Transverse colon (tissue), 4 donors: ENCODE results near the gene GPR162. TPM values are rescaled to one million over a fixed set of nuclear protein-coding genes. Genes with fewer than 3 reads are reported as not detected.

ENCODE experiments used
- DNase-seq: peaks from one replicate; pipeline ENCODE4 v3.0.0-alpha.2; 2019
- H3K27ac ChIP-seq, 4 donors: fragments of 200-600 bp; sonication (generic); 2 replicates each; pipeline ENCODE4 v1.5.1; 2016 to 2018; ENCODE audit warnings: inconsistent platforms in 4 of 4
- H3K27me3 ChIP-seq: fragments of 200-600 bp; sonication (generic); 2 replicates; pipeline ENCODE4 v1.5.1; 2017; ENCODE audit warnings: inconsistent platforms
- H3K36me3 ChIP-seq, 4 donors: fragments of 200-600 bp; sonication (generic); 2 replicates each; pipeline ENCODE4 v1.5.1; 2017 to 2019; ENCODE audit warnings: inconsistent platforms in 4 of 4
- H3K4me1 ChIP-seq, 4 donors: fragments of 200-600 bp; sonication (generic); 2 replicates each; pipeline ENCODE4 v1.5.1; 2017 to 2020; ENCODE audit warnings: inconsistent platforms in 4 of 4
- H3K4me3 ChIP-seq, 4 donors: fragments of 200-600 bp; sonication (generic); 1 replicate in 1 of 4; 2 replicates in 3 of 4; pipeline versions ENCODE4 v1.5.1 to v1.6.1; 2017 to 2019; ENCODE audit warnings: inconsistent platforms in 4 of 4
- H3K9me3 ChIP-seq, 2 donors: fragments of 200-600 bp; sonication (generic); 2 replicates each; pipeline ENCODE4 v1.5.1; 2017 to 2019; ENCODE audit warnings: inconsistent platforms in 2 of 2
- CTCF ChIP-seq, 5 experiments: fragments of 200-600 bp in 3 of 5; fragments of 450-650 bp in 2 of 5; sonication (generic) in 3 of 5; IDR thresholded peaks; 1 replicate in 2 of 5; 2 replicates in 3 of 5; pipeline ENCODE4 v1.5.1; 2016 to 2017; ENCODE audit warnings: antibody characterized with exemption in 5 of 5, inconsistent platforms in 3 of 5, mild to moderate bottlenecking in 2 of 5, moderate library complexity in 1 of 5
- EP300 ChIP-seq: sonication (generic); formaldehyde crosslinking; IDR thresholded peaks from one replicate; pipeline ENCODE4 v1.6.1; 2017; ENCODE audit warnings: antibody characterized with exemption, low read depth
- POLR2A ChIP-seq: fragments of 450-650 bp; IDR thresholded peaks from one replicate; pipeline ENCODE4 v1.6.1; 2016; ENCODE audit warnings: antibody characterized with exemption, mild to moderate bottlenecking, moderate library complexity
- POLR2AphosphoS5 ChIP-seq, 3 donors: sonication (generic); formaldehyde crosslinking; IDR thresholded peaks; one replicate each; pipeline ENCODE4 v1.6.1; 2016; ENCODE audit warnings: antibody characterized with exemption in 3 of 3
- WGBS, 2 donors: methylation state at CpG; one replicate each; pipeline ENCODE4 v1.1.5; 2018; ENCODE audit warnings: low coverage in 1 of 2; 5-methylcytosine and 5-hydroxymethylcytosine counted together
- in situ Hi-C, 4 donors: fragments of 200-750 bp; cut with MboI; loops; one replicate each; pipeline versions ENCODE4 v1.15.0 to v1.15.1; 2017; ENCODE audit warnings: low sequenced_read_pairs in 3 of 4, low pct_ligation_motif_present in 1 of 4, low pct_unique_long_range_greater_than_20kb in 1 of 4
- intact Hi-C: fragments of 100-400 bp; cut with DNase I; formaldehyde crosslinking; loops from one replicate; pipeline ENCODE4 v1.15.1; 2023; ENCODE audit warnings: low total_unique reads
- total RNA-seq, 4 donors: library from RNA; depleted of rRNA; stranded (reverse); fragments of >200 nt; gene quantifications; one replicate each; pipeline ENCODE4 v1.1.0, GENCODE V29; 2016

GPR162 gene, protein sequence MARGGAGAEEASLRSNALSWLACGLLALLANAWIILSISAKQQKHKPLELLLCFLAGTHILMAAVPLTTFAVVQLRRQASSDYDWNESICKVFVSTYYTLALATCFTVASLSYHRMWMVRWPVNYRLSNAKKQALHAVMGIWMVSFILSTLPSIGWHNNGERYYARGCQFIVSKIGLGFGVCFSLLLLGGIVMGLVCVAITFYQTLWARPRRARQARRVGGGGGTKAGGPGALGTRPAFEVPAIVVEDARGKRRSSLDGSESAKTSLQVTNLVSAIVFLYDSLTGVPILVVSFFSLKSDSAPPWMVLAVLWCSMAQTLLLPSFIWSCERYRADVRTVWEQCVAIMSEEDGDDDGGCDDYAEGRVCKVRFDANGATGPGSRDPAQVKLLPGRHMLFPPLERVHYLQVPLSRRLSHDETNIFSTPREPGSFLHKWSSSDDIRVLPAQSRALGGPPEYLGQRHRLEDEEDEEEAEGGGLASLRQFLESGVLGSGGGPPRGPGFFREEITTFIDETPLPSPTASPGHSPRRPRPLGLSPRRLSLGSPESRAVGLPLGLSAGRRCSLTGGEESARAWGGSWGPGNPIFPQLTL
- total RNA-seq, result 1 to 10 TPM in 3 of 4 donors, not detected in 1; 3.0 to 6.4 (median 3.1) TPM

GRCh38 chr12:6821591-6822425 is at the start of gene GPR162:
Gene GPR162 (plus strand): TSS chr12:6821821. CDS start chr12:6823899, 2,078 bp downstream.
- no peaks in the 10 kb centered on the region for H3K9me3 ChIP-seq
- H3K4me3 ChIP-seq, result peak within 1 kb of the TSS; percentile 24 to 50 (median 34)
- 2% methylated on average over 25 of the region's 28 CpGs; no CpG with 5 or more reads in 1 of the 2 donors for WGBS, 2 donors
- H3K27ac ChIP-seq, result peak within 1 kb of the TSS; percentile 48 to 77 (median 64)
- DNase-seq, result peak; percentile 48
- no peak for TF ChIP-seq EP300
- TF ChIP-seq POLR2A, result no peak
- no peak for TF ChIP-seq POLR2AphosphoS5 (IDR thresholded peaks at IDR 0.05)
- no peak for TF ChIP-seq CTCF (IDR thresholded peaks at IDR 0.05)
- peaks cover 33% of the 10 kb centered on the region for H3K27me3 ChIP-seq
- peaks cover 7 to 20% (median 12%) of the 10 kb centered on the region in 4 donors for H3K4me1 ChIP-seq
- no peaks in the 10 kb centered on the region for H3K36me3 ChIP-seq
- intact Hi-C loops (no loop called here), in situ Hi-C loops (loop anchor here in 1 of 4 donors (10.0 kb wide), 1 partner anchor 77 kb away; no protein-coding TSS in a partner anchor)

DNA sequence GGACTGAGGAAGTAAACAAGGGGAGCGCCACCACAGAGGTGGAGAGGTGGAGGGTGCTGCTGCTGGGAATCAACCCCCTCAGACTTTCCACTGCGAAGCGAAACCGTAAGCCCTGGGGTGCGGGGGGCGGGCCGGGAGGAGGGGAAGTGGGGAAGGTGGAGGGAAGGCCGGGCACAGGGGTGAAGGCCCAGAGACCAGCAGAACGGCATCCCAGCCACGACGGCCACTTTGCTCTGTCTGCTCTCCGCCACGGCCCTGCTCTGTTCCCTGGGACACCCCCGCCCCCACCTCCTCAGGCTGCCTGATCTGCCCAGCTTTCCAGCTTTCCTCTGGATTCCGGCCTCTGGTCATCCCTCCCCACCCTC is 49.3 kb upstream of the GPR162 start, which contains the start of gene LAG3:
LAG3 (plus strand) TSS at position 190 of the 365 bp plus-strand sequence. CDS start 333 bp downstream, outside the sequence.
- H3K4me3 ChIP-seq, result peak within 1 kb of the TSS in 2 of 4 donors; percentile 26 to 35
- TF ChIP-seq POLR2AphosphoS5 (IDR thresholded peaks at IDR 0.05), result no peak
- no peak for TF ChIP-seq EP300
- TF ChIP-seq POLR2A, result no peak
- no peak for TF ChIP-seq CTCF (IDR thresholded peaks at IDR 0.05)
- 71% methylated on average over 12 of the region's 15 CpGs; no CpG with 5 or more reads in 1 of the 2 donors for WGBS, 2 donors
- DNase-seq, result peak; percentile 38
- H3K4me1 ChIP-seq, result peaks cover 6 to 80% (median 52%) of the 10 kb centered on the region in 4 donors
- no peaks in the 10 kb centered on the region for H3K36me3 ChIP-seq
- intact Hi-C loops (loop anchor here (10.0 kb wide), 1 partner anchor 158 kb away; no protein-coding TSS in a partner anchor), in situ Hi-C loops (no loop called here)
- H3K9me3 ChIP-seq, result no peaks in the 10 kb centered on the region
- no peaks in the 10 kb centered on the region for H3K27me3 ChIP-seq
- peak within 1 kb of the TSS; percentile 32 to 93 (median 58) for H3K27ac ChIP-seq

DNA sequence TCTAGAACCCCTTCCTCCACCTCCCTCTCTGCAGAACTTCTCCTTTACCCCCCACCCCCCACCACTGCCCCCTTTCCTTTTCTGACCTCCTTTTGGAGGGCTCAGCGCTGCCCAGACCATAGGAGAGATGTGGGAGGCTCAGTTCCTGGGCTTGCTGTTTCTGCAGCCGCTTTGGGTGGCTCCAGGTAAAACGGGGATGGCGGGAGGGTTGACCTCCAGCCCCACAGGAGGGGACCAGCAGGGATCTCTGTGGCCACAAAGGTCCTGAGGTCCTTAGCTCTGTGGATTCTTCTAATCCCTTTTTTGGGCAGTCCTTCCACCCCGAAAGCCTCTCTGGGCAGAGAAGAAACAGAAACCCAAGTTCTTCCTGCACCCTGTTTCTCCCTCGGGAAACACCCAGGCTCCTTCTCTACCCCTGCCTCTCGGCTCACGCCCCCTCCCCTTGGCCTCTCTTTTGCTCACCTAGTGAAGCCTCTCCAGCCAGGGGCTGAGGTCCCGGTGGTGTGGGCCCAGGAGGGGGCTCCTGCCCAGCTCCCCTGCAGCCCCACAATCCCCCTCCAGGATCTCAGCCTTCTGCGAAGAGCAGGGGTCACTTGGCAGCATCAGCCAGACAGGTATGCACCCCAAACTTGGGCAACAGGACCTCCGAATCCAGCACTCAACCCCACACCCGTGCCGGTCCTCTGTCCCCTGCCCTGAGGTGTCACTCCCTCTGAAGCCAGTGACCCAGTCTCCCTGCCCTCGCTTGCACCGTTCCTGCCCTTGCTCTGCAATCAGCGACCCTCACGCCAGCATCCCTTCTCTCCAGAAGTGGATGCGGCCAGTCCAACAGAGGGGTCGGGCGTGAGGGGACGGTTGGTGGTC is 48.7 kb upstream of the GPR162 start:
- in situ Hi-C loops (no loop called here), intact Hi-C loops (loop anchor here (10.0 kb wide), 1 partner anchor 158 kb away; no protein-coding TSS in a partner anchor)
- WGBS, 2 donors, result 72% methylated on average over 21 of the region's 21 CpGs; no CpG with 5 or more reads in 1 of the 2 donors
- no peak for DNase-seq
- H3K9me3 ChIP-seq, result no peaks in the 10 kb centered on the region
- peaks cover 5 to 79% (median 47%) of the 10 kb centered on the region in 4 donors for H3K4me1 ChIP-seq
- H3K4me3 ChIP-seq, result peak overlapping the region in 3 of 4 donors; percentile 18 to 35 (median 26)
- H3K36me3 ChIP-seq, result no peaks in the 10 kb centered on the region
- H3K27me3 ChIP-seq, result no peaks in the 10 kb centered on the region
- H3K27ac ChIP-seq, result peak overlapping the region; percentile 32 to 93 (median 58)
- TF ChIP-seq CTCF (IDR thresholded peaks at IDR 0.05), result no peak
- no peak for TF ChIP-seq EP300
- TF ChIP-seq POLR2A, result no peak
- TF ChIP-seq POLR2AphosphoS5 (IDR thresholded peaks at IDR 0.05), result no peak
